Activated CD8-positive, alpha-beta memory T cell treated with anti-CD3 and anti-CD28 coated beads, Interleukin-2, amount 50 U/mL, for 48 hours (primary cell): ENCODE data around the gene MCOLN2.
"Not testable (repeated sequence)": the region's sequence is repeated elsewhere in the genome, so short reads cannot be mapped to it uniquely, and the experiment has no call there.

Experiments
- DNase-seq: peaks from one replicate; pipeline ENCODE4 v3.0.0-alpha.2; 2020

The MCOLN2 gene

GRCh38 chr1:84939761-84940160 lies 57.2 kb downstream of the MCOLN2 start:
- no peak for DNase-seq

- DNase-seq: no peak
Observed at GRCh38 chr1:84939151-84939550, 57.8 kb downstream of the MCOLN2 start.

GRCh38 chr1:84936116-84936810 lies 60.6 kb downstream of the MCOLN2 start:
- DNase-seq: no peak

- DNase-seq: no peak
Observed at GRCh38 chr1:84933011-84933611, 63.8 kb downstream of the MCOLN2 start.

GRCh38 chr1:84930831-84931230 lies 66.1 kb downstream of the MCOLN2 start:
- no peak for DNase-seq

- DNase-seq: no peak
Observed at GRCh38 chr1:84930329-84930728, 66.6 kb downstream of the MCOLN2 start.

- DNase-seq: no peak
Observed at GRCh38 chr1:84929581-84929980, 67.3 kb downstream of the MCOLN2 start.

- DNase-seq: no peak
Observed at GRCh38 chr1:84928979-84929378, 67.9 kb downstream of the MCOLN2 start.

GRCh38 chr1:84923317-84923716 lies 73.6 kb downstream of the MCOLN2 start:
- DNase-seq: no peak

GRCh38 chr1:84920159-84920558 lies 76.8 kb downstream of the MCOLN2 start:
- DNase-seq: no peak

GRCh38 chr1:84919461-84919970 lies 77.4 kb downstream of the MCOLN2 start:
- no peak for DNase-seq

- DNase-seq: no peak
Observed at GRCh38 chr1:84918726-84919336, 78.1 kb downstream of the MCOLN2 start.

- no peak for DNase-seq
Observed at GRCh38 chr1:84916897-84917296, 80.0 kb downstream of the MCOLN2 start.

- no peak for DNase-seq
Observed at GRCh38 chr1:84913555-84913892, 83.4 kb downstream of the MCOLN2 start.

- DNase-seq: no peak
Observed at GRCh38 chr1:84912726-84913554, 84.0 kb downstream of the MCOLN2 start.

GRCh38 chr1:84908746-84909464 lies 88.0 kb downstream of the MCOLN2 start:
- DNase-seq: not testable (repeated sequence)

- DNase-seq: no peak
Observed at GRCh38 chr1:84907095-84907827, 89.7 kb downstream of the MCOLN2 start.

- not testable (repeated sequence) for DNase-seq
Observed at GRCh38 chr1:84902727-84903126, 94.2 kb downstream of the MCOLN2 start.

- no peak for DNase-seq
Observed at GRCh38 chr1:84899969-84900368, 96.9 kb downstream of the MCOLN2 start.

GRCh38 chr1:84896279-84896678 lies 100.6 kb downstream of the MCOLN2 start:
- DNase-seq: no peak

- DNase-seq: peak; percentile 56
Observed at GRCh38 chr1:84892705-84893618, 104.0 kb downstream of the MCOLN2 start, which contains the start of gene LPAR3. Gene LPAR3, minus strand, starts transcription at chr1:84893206. Its CDS starts 27,086 bp downstream, at chr1:84866120.
